HEK293 (cell line): Measurements from ENCODE around the gene L3MBTL4.

Experiments used
- CTCF ChIA-PET: fragments of 350-600 bp; formaldehyde crosslinking; extraction: SDS; loops from one replicate; lab custom pipeline; 2021; ENCODE audit warnings: antibody characterized with exemption; lab: Yijun Ruan, JAX
- POLR2A ChIA-PET: fragments of 300-600 bp; formaldehyde crosslinking; extraction: SDS; loops from one replicate; lab custom pipeline; 2020; ENCODE audit warnings: antibody characterized with exemption, inconsistent platforms; lab: Yijun Ruan, JAX
- H3K27ac ChIP-seq: fragments of 200-500 bp; sonication (Bioruptor generic); 2 replicates; pipeline ENCODE4 v1.5.1; 2014; ENCODE audit warnings: low read depth, low read length, control low read depth, inconsistent platforms; ENCODE audit errors: extremely low read depth
- H3K36me3 ChIP-seq, 2 experiments: fragments of 200-500 bp in 1 of 2; sonication (Bioruptor generic) in 1 of 2; 1 replicate in 1 of 2; 2 replicates in 1 of 2; pipeline ENCODE4 v1.5.1; 2014 to 2017; ENCODE audit warnings: inconsistent platforms in 2 of 2, low read length in 2 of 2; ENCODE audit not compliant: control insufficient read depth in 2 of 2, insufficient read depth in 1 of 2
- H3K4me1 ChIP-seq: fragments of 200-500 bp; sonication (Bioruptor generic); 2 replicates; pipeline ENCODE4 v1.5.1; 2014; ENCODE audit warnings: mild to moderate bottlenecking, low read length, inconsistent platforms; ENCODE audit not compliant: control insufficient read depth, insufficient read depth
- H3K4me3 ChIP-seq: 2 replicates; pipeline ENCODE4 v1.5.1; 2011; ENCODE audit warnings: low read depth, mild to moderate bottlenecking, control low read depth, low read length, moderate library complexity
- H3K9me3 ChIP-seq: fragments of 200-500 bp; sonication (Bioruptor generic); 2 replicates; pipeline ENCODE4 v1.5.1; 2014; ENCODE audit warnings: low read depth, low read length, inconsistent platforms; ENCODE audit not compliant: control insufficient read depth, insufficient read depth
- BCL11B ChIP-seq: fragments of 450-650 bp; formaldehyde crosslinking; IDR thresholded peaks from 2 replicates; pipeline ENCODE4 v1.5.1; 2016; ENCODE audit warnings: low read depth, missing biosample characterization, missing genetic modification characterization
- GLIS1 ChIP-seq: fragments of 450-650 bp; formaldehyde crosslinking; IDR thresholded peaks from 2 replicates; pipeline ENCODE4 v1.5.1; 2016; ENCODE audit warnings: missing biosample characterization, missing genetic modification characterization
- HOXA7 ChIP-seq: sonication (generic); formaldehyde crosslinking; IDR thresholded peaks from 2 replicates; pipeline ENCODE4 v1.8.1; 2022; ENCODE audit warnings: missing genetic modification reagents, borderline replicate concordance
- KLF8 ChIP-seq: fragments of 450-650 bp; formaldehyde crosslinking; IDR thresholded peaks from 2 replicates; pipeline ENCODE4 v1.5.1; 2016; ENCODE audit warnings: missing biosample characterization, missing genetic modification characterization
- MYNN ChIP-seq: fragments of 450-650 bp; formaldehyde crosslinking; IDR thresholded peaks from 2 replicates; pipeline ENCODE4 v1.5.1; 2016; ENCODE audit warnings: missing biosample characterization, missing genetic modification characterization, borderline replicate concordance
- OVOL3 ChIP-seq: fragments of 450-650 bp; formaldehyde crosslinking; IDR thresholded peaks from 2 replicates; pipeline ENCODE4 v1.5.1; 2016; ENCODE audit warnings: missing biosample characterization, missing genetic modification characterization
- ZFP69B ChIP-seq: fragments of 450-650 bp; formaldehyde crosslinking; IDR thresholded peaks from 2 replicates; pipeline ENCODE4 v1.5.1; 2016; ENCODE audit warnings: missing biosample characterization, missing genetic modification characterization
- ZNF121 ChIP-seq: fragments of 450-650 bp; formaldehyde crosslinking; IDR thresholded peaks from 2 replicates; pipeline ENCODE4 v1.5.1; 2016; ENCODE audit warnings: missing biosample characterization, missing genetic modification characterization
- ZNF133 ChIP-seq: fragments of 450-650 bp; formaldehyde crosslinking; IDR thresholded peaks from 2 replicates; pipeline ENCODE4 v1.5.1; 2016; ENCODE audit warnings: missing biosample characterization, missing genetic modification characterization
- ZNF140 ChIP-seq: fragments of 450-650 bp; formaldehyde crosslinking; IDR thresholded peaks from 2 replicates; pipeline ENCODE4 v1.5.1; 2016; ENCODE audit warnings: missing biosample characterization, missing genetic modification characterization
- ZNF155 ChIP-seq: fragments of 450-650 bp; formaldehyde crosslinking; IDR thresholded peaks from 2 replicates; pipeline ENCODE4 v1.5.1; 2016; ENCODE audit warnings: missing biosample characterization, missing genetic modification characterization
- ZNF175 ChIP-seq: fragments of 450-650 bp; formaldehyde crosslinking; IDR thresholded peaks from 2 replicates; pipeline ENCODE4 v1.5.1; 2016; ENCODE audit warnings: missing biosample characterization, missing genetic modification characterization
- ZNF184 ChIP-seq: fragments of 450-650 bp; IDR thresholded peaks from 2 replicates; pipeline ENCODE4 v1.5.1; 2018; ENCODE audit warnings: missing biosample characterization, mild to moderate bottlenecking, missing genetic modification characterization
- ZNF19 ChIP-seq: fragments of 450-650 bp; formaldehyde crosslinking; IDR thresholded peaks from 2 replicates; pipeline ENCODE4; 2016; ENCODE audit warnings: missing biosample characterization, missing genetic modification characterization, low read depth
- ZNF221 ChIP-seq: fragments of 450-650 bp; formaldehyde crosslinking; IDR thresholded peaks from 2 replicates; pipeline ENCODE4 v1.5.1; 2017; ENCODE audit warnings: missing biosample characterization, missing genetic modification characterization, borderline replicate concordance
- ZNF37A ChIP-seq: fragments of 450-650 bp; IDR thresholded peaks from 2 replicates; pipeline ENCODE4 v1.5.1; 2018; ENCODE audit warnings: missing biosample characterization, missing genetic modification characterization
- ZNF404 ChIP-seq: fragments of 450-650 bp; formaldehyde crosslinking; IDR thresholded peaks from 2 replicates; pipeline ENCODE4 v1.5.1; 2017; ENCODE audit warnings: missing biosample characterization, missing genetic modification characterization
- ZNF423 ChIP-seq: fragments of 450-650 bp; formaldehyde crosslinking; IDR thresholded peaks from 2 replicates; pipeline ENCODE4 v1.5.1; 2016; ENCODE audit warnings: missing biosample characterization, missing genetic modification characterization
- ZNF426 ChIP-seq: fragments of 450-650 bp; formaldehyde crosslinking; IDR thresholded peaks from 2 replicates; pipeline ENCODE4 v1.5.1; 2017; ENCODE audit warnings: missing biosample characterization, missing genetic modification characterization, mild to moderate bottlenecking, inconsistent platforms, moderate library complexity
- ZNF514 ChIP-seq: fragments of 450-650 bp; formaldehyde crosslinking; IDR thresholded peaks from 2 replicates; pipeline ENCODE4 v1.5.1; 2016; ENCODE audit warnings: missing biosample characterization, missing genetic modification characterization
- ZNF521 ChIP-seq: fragments of 450-650 bp; formaldehyde crosslinking; IDR thresholded peaks from 2 replicates; pipeline ENCODE4 v1.5.1; 2017; ENCODE audit warnings: missing biosample characterization, mild to moderate bottlenecking, missing genetic modification characterization
- ZNF529 ChIP-seq: fragments of 450-650 bp; formaldehyde crosslinking; IDR thresholded peaks from 2 replicates; pipeline ENCODE4 v1.5.1; 2017; ENCODE audit warnings: missing genetic modification characterization, missing biosample characterization; ENCODE audit not compliant: insufficient replicate concordance
- ZNF544 ChIP-seq: fragments of 450-650 bp; formaldehyde crosslinking; IDR thresholded peaks from 2 replicates; pipeline ENCODE4 v1.5.0; 2017; ENCODE audit warnings: missing biosample characterization, missing genetic modification characterization
- ZNF549 ChIP-seq: fragments of 450-650 bp; IDR thresholded peaks from 2 replicates; pipeline ENCODE4 v1.5.1; 2018; ENCODE audit warnings: missing biosample characterization, missing genetic modification characterization, mild to moderate bottlenecking, inconsistent platforms, moderate library complexity
- ZNF560 ChIP-seq: fragments of 450-650 bp; formaldehyde crosslinking; IDR thresholded peaks from 2 replicates; pipeline ENCODE4 v1.5.1; 2017; ENCODE audit warnings: missing biosample characterization, missing genetic modification characterization, borderline replicate concordance
- ZNF571 ChIP-seq: fragments of 450-650 bp; formaldehyde crosslinking; IDR thresholded peaks from 2 replicates; pipeline ENCODE4 v1.5.0; 2017; ENCODE audit warnings: missing biosample characterization, missing genetic modification characterization
- ZNF777 ChIP-seq: fragments of 450-650 bp; formaldehyde crosslinking; IDR thresholded peaks from 2 replicates; pipeline ENCODE4 v1.5.1; 2017; ENCODE audit warnings: missing biosample characterization, missing genetic modification characterization, borderline replicate concordance
- TF ChIP-seq, protein P1 (sequence below): fragments of 450-650 bp; formaldehyde crosslinking; IDR thresholded peaks from 2 replicates; pipeline ENCODE4 v1.5.1; 2016; ENCODE audit warnings: missing biosample characterization, missing genetic modification characterization
- TF ChIP-seq, protein P2 (sequence below): fragments of 450-650 bp; formaldehyde crosslinking; IDR thresholded peaks from 2 replicates; pipeline ENCODE4 v1.5.1; 2016; ENCODE audit warnings: missing biosample characterization, missing genetic modification characterization
- TF ChIP-seq, protein P3 (sequence below): fragments of 450-650 bp; formaldehyde crosslinking; IDR thresholded peaks from 2 replicates; pipeline ENCODE4 v1.5.1; 2016; ENCODE audit warnings: missing biosample characterization, missing genetic modification characterization
- TF ChIP-seq, protein P4 (sequence below): fragments of 450-650 bp; formaldehyde crosslinking; IDR thresholded peaks from 2 replicates; pipeline ENCODE4 v1.5.1; 2016; ENCODE audit warnings: missing biosample characterization, missing genetic modification characterization

The L3MBTL4 gene

DNA sequence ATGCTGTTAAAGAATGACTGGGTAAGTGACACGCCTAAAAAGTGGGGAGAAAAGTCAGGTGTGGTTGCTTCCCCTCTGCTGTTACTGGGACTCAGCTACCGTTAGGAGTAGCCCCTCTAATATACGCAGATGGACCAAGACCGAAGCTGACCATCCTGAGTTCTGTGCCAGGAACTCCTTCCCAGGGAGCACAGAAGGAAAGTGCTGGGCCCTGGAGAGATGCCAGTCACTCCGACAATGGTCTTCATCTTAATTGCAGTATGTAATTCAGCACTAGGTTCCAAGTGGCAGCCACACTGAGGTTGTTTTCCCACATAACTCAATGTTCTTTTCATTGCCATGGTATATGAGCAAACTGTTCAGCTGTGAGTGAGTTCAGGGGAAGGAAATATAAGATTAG is 499.8 kb downstream of the L3MBTL4 start:
- no peak for TF ChIP-seq ZNF19 (tag by site-specific recombination)
- TF ChIP-seq ZFP69B (tag by site-specific recombination) = no peak
- TF ChIP-seq ZNF404 (tag by site-specific recombination) = no peak
- TF ChIP-seq ZNF133 = no peak
- TF ChIP-seq ZNF121 = no peak
- TF ChIP-seq ZNF221 (tag by site-specific recombination) = no peak
- TF ChIP-seq ZNF426 = no peak
- TF ChIP-seq ZNF777 (tag by site-specific recombination) = no peak
- TF ChIP-seq BCL11B (tag by site-specific recombination) = no peak
- TF ChIP-seq ZNF184 (tag by site-specific recombination) = no peak
- TF ChIP-seq, protein P1, sequence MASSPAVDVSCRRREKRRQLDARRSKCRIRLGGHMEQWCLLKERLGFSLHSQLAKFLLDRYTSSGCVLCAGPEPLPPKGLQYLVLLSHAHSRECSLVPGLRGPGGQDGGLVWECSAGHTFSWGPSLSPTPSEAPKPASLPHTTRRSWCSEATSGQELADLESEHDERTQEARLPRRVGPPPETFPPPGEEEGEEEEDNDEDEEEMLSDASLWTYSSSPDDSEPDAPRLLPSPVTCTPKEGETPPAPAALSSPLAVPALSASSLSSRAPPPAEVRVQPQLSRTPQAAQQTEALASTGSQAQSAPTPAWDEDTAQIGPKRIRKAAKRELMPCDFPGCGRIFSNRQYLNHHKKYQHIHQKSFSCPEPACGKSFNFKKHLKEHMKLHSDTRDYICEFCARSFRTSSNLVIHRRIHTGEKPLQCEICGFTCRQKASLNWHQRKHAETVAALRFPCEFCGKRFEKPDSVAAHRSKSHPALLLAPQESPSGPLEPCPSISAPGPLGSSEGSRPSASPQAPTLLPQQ (tag by site-specific recombination) = no peak
- no peak for TF ChIP-seq HOXA7 (CRISPR knock-in tag)
- TF ChIP-seq ZNF571 (tag by site-specific recombination) = no peak
- TF ChIP-seq, protein P2, sequence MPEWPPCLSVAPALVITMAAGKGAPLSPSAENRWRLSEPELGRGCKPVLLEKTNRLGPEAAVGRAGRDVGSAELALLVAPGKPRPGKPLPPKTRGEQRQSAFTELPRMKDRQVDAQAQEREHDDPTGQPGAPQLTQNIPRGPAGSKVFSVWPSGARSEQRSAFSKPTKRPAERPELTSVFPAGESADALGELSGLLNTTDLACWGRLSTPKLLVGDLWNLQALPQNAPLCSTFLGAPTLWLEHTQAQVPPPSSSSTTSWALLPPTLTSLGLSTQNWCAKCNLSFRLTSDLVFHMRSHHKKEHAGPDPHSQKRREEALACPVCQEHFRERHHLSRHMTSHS (tag by site-specific recombination) = no peak
- no peak for TF ChIP-seq ZNF423 (tag by site-specific recombination)
- no peak for TF ChIP-seq ZNF549 (tag by site-specific recombination)
- TF ChIP-seq GLIS1 (tag by site-specific recombination) = no peak
- no peak for TF ChIP-seq ZNF514 (tag by site-specific recombination)
- no peak overlapping the region for H3K4me3 ChIP-seq
- no peaks in the 10 kb centered on the region for H3K4me1 ChIP-seq
- no peak overlapping the region for H3K27ac ChIP-seq
- no peaks in the 10 kb centered on the region for H3K9me3 ChIP-seq
- ChIA-PET POLR2A (no interaction called here), CTCF (interaction anchor here (0.7 to 1.8 kb wide), 2 partner anchors 36 to 323 kb away, joined by 3 to 6 read pairs; no protein-coding TSS in a partner anchor)
- no peaks in the 10 kb centered on the region for H3K36me3 ChIP-seq

DNA sequence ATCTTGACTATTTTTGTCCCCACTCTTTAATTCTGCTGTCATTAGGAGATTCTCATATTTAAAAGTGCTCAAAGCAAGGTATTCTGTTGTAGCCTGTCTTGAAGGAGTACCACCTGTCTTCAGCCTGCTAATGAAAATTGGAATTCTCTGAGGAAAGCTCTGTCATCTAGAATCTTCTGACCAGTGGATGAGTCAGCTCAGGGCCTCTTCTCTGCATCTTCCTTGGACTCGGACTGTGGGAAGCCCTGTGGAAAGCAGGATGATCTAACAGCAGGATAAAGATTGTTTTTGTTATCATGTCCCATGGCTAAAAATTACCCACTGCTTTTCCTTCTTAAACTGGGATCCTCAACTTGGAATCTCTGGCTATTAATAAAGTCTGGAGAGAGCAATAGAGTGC is 500.7 kb downstream of the L3MBTL4 start:
- H3K4me3 ChIP-seq = no peak overlapping the region
- no peak overlapping the region for H3K27ac ChIP-seq
- TF ChIP-seq ZNF529 (no peak), ZNF560 (tag by site-specific recombination) (no peak), ZNF521 (tag by site-specific recombination) (no peak), MYNN (tag by site-specific recombination) (no peak), ZNF175 (tag by site-specific recombination) (no peak), OVOL3 (tag by site-specific recombination) (no peak), ZNF544 (no peak), ZNF155 (tag by site-specific recombination) (no peak), ZNF140 (no peak), ZNF37A (tag by site-specific recombination) (no peak), KLF8 (tag by site-specific recombination) (no peak), BCL11B (tag by site-specific recombination) (no peak)
- TF ChIP-seq, protein P3, sequence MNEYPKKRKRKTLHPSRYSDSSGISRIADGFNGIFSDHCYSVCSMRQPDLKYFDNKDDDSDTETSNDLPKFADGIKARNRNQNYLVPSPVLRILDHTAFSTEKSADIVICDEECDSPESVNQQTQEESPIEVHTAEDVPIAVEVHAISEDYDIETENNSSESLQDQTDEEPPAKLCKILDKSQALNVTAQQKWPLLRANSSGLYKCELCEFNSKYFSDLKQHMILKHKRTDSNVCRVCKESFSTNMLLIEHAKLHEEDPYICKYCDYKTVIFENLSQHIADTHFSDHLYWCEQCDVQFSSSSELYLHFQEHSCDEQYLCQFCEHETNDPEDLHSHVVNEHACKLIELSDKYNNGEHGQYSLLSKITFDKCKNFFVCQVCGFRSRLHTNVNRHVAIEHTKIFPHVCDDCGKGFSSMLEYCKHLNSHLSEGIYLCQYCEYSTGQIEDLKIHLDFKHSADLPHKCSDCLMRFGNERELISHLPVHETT = no peak
- TF ChIP-seq, protein P4, sequence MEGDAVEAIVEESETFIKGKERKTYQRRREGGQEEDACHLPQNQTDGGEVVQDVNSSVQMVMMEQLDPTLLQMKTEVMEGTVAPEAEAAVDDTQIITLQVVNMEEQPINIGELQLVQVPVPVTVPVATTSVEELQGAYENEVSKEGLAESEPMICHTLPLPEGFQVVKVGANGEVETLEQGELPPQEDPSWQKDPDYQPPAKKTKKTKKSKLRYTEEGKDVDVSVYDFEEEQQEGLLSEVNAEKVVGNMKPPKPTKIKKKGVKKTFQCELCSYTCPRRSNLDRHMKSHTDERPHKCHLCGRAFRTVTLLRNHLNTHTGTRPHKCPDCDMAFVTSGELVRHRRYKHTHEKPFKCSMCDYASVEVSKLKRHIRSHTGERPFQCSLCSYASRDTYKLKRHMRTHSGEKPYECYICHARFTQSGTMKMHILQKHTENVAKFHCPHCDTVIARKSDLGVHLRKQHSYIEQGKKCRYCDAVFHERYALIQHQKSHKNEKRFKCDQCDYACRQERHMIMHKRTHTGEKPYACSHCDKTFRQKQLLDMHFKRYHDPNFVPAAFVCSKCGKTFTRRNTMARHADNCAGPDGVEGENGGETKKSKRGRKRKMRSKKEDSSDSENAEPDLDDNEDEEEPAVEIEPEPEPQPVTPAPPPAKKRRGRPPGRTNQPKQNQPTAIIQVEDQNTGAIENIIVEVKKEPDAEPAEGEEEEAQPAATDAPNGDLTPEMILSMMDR = no peak
- TF ChIP-seq, all 188 proteins: peak for 0
- Histone ChIP-seq H3K36me3 (no peaks in the 10 kb centered on the region), H3K9me3 (no peaks in the 10 kb centered on the region), H3K4me1 (no peaks in the 10 kb centered on the region)
- POLR2A ChIA-PET = interaction anchor here (0.9 kb wide), 1 partner anchor 20 kb away, joined by 4 read pairs; no protein-coding TSS in a partner anchor
- CTCF ChIA-PET = interaction anchor here (1.2 to 1.8 kb wide), 2 partner anchors 9 to 35 kb away, joined by 5 to 6 read pairs; no protein-coding TSS in a partner anchor
